CD1c-positive myeloid dendritic cell (primary cell): ENCODE measurements around the gene PTGER2.

Experiments used
- DNase-seq: peaks from one replicate; pipeline ENCODE4 v3.0.0-alpha.2; 2016; ENCODE audit errors: extremely low spot score

Gene PTGER2, protein sequence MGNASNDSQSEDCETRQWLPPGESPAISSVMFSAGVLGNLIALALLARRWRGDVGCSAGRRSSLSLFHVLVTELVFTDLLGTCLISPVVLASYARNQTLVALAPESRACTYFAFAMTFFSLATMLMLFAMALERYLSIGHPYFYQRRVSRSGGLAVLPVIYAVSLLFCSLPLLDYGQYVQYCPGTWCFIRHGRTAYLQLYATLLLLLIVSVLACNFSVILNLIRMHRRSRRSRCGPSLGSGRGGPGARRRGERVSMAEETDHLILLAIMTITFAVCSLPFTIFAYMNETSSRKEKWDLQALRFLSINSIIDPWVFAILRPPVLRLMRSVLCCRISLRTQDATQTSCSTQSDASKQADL

DNA sequence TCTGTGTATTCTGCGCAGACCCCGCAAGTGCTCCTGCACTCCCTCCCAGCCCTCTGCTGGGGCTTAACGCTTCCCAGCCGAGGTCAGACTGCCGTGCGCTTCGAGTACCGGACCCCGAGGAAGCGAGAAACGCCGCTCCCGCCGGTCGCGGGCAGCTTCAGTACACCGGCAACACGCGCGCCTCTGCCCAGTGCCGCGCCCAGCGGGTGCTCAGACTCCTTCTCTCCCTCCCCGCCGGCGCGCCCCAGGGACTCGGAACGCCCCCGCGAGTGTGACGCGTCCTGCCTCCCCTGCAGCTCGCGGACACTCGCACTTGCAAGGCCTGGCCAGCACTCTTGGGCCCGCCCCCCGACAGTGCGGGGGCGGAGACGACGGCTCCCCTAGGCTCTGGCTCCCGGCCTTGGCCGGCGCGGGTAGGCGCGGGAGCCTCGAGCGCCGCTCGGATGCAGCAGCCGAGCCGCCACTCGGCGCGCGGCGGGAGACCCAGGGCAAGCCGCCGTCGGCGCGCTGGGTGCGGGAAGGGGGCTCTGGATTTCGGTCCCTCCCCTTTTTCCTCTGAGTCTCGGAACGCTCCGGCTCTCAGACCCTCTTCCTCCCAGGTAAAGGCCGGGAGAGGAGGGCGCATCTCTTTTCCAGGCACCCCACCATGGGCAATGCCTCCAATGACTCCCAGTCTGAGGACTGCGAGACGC, at the start of gene PTGER2:
Gene PTGER2 (plus strand): TSS at position 410 of the 692 bp plus-strand sequence. CDS start 237 bp downstream, at position 647.
- peak; percentile 99 for DNase-seq

DNA sequence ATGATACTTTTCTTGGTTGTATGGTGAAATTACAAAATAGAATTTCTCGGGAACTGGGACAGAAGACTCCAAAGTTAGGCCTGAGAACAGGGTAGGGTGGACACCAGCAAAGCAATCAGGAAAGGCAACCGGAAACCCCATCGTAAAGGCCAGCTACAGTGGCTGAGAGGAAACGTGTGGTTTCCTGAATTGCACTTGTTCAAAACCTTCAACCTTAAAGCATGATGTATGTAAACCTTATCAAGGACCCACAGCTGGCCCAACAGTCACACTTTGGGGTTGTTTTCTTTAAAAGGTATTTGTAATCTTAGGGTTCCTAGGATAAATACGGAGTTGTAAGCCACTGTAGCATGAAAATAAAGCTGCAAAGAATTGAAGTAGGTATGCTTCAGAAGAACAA, 48.9 kb upstream of the PTGER2 start:
- DNase-seq: no peak

DNA sequence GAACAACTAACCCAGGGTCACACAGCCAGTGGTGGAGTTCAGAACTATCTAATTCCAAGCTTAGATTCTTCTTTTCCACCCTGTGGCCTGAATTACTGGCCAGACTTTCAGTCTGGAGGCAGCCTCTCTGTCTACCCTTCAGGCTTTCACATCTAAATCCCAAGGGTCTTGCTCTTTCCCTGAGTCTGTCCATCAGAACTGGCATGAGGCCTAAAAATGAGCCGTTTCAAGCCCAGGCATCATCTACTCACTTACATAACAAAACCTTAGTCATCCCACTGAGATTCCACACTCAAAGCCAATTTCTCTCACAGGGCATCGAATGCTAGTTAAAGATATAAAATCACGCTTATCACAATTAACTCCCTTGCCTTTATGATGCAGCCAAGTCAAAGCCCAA, 47.9 kb upstream of the PTGER2 start:
- DNase-seq: no peak

DNA sequence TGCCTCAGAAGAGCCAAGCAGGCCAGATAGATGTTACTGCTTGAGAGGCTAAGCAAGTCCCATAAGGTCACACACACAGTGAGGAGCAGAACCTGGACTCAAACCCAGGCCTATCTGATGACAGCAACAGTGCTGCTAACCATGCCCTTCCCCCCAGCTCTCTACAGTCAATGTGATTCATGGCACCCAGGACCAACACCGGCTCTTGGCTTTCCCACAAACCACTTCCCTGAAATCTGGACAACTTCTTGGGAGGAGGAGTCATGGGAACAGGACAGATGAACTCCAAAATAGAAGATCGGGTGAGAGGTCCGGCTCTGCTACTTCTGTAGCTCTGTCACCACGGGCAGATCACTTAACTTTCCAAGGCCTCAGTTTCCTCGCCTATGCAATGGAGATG, 47.3 kb upstream of the PTGER2 start:
- no peak for DNase-seq

DNA sequence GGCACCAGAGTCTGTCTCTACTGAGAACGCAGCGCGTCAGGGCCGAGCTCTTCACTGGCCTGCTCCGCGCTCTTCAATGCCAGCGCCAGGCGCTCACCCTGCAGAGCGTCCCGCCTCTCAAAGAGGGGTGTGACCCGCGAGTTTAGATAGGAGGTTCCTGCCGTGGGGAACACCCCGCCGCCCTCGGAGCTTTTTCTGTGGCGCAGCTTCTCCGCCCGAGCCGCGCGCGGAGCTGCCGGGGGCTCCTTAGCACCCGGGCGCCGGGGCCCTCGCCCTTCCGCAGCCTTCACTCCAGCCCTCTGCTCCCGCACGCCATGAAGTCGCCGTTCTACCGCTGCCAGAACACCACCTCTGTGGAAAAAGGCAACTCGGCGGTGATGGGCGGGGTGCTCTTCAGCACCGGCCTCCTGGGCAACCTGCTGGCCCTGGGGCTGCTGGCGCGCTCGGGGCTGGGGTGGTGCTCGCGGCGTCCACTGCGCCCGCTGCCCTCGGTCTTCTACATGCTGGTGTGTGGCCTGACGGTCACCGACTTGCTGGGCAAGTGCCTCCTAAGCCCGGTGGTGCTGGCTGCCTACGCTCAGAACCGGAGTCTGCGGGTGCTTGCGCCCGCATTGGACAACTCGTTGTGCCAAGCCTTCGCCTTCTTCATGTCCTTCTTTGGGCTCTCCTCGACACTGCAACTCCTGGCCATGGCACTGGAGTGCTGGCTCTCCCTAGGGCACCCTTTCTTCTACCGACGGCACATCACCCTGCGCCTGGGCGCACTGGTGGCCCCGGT, 46.4 kb upstream of the PTGER2 start, which contains the start of gene PTGDR:
Gene PTGDR (plus strand): TSS at position 198 of the 778 bp plus-strand sequence. CDS start 117 bp downstream, at position 315.
- peak; percentile 19 for DNase-seq

DNA sequence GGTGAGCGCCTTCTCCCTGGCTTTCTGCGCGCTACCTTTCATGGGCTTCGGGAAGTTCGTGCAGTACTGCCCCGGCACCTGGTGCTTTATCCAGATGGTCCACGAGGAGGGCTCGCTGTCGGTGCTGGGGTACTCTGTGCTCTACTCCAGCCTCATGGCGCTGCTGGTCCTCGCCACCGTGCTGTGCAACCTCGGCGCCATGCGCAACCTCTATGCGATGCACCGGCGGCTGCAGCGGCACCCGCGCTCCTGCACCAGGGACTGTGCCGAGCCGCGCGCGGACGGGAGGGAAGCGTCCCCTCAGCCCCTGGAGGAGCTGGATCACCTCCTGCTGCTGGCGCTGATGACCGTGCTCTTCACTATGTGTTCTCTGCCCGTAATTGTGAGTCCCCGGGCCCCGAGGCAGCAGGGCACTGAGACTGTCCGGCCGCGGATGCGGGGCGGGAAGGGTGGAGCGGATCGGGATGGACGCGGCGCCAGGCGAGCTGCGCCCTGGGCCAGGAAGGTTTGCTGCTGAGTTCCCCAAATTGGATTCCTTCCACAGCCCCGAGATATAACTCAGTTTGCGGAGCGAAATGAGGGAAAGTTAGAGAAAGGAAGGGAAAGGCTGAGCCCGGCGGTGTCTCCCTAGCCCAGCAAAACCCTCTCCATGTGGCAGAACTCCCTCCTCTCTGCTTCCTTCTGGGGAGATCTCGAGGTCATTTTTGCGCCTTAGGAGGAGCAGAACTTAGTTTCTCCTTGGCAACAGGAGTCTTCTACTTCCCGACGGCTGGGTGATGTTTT, 45.6 kb upstream of the PTGER2 start:
- DNase-seq: no peak

DNA sequence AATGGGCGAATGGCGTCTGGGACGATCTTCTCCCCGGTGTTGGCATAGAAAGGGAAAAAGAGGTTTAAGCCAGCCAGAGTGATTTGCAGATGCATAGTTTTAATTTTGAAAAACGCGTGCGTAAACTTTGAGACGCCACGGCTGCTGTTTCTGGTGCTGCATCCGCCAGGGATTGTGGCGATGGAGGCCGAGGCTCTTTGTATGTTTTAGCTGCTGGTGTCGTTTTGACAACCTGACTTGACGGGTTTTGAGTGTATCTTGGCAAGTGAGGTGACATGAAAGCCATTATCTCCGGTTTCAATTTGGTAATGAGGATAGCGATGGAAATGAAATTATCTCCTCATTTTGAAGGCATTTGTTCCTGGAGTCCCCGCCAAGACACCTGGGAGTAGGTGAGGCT, 45.0 kb upstream of the PTGER2 start:
- no peak for DNase-seq

DNA sequence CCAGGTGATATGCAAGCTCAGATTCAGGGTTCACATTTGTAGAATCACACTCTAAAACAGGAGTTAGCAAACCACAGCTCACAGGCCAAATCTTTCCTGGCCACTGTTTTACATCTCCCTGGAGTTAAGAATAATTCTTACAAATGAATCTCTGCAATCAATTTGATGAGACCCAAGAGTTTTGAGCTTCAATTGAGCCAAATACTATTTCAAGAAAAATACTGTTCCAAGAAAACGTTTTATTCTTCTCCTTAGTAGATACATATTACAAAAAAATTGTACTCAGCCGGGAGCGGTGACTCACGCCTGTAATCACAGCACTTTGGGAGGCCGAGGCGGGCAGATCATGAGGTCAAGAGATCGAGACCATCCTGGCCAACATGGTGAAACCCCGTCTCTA, 44.1 kb upstream of the PTGER2 start:
- DNase-seq: no peak

DNA sequence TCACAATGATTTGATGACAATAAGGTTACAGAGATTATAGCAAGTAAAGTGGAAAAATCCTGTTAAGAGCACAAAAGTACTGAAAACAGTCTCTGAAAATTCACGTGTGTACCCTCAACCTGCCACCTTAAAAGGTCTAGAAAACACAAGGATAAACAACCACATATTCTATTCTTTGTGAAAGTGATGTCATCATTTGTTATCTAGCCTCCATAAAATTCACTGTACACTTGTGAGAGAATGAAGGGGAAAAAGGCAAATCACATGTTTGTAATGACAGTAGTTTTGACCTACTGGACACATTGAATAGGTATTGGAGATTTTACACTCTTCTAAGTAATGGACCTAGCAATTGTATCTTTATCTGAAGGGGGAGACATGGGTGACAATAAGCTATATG, 42.6 kb upstream of the PTGER2 start:
- DNase-seq: no peak

DNA sequence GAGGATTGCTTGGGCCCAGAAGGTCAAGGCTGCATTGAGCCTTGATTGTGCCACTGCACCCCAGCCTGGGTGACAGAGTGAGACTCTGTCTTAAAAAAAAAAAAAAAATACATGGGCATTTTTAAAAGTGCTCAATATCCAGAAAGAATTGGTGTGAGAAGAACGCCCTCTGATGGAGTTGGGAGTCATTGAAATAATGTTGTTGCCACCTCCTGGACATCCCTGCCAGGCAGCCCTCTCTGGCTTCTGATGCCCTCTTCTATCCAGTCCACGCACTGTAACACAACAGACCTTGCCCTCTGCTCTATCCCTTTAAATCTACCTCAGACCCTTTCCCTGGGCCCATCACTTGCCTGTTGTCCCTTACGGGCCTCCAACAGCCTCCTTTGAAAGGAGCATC, 41.7 kb upstream of the PTGER2 start:
- DNase-seq: peak; percentile 11

DNA sequence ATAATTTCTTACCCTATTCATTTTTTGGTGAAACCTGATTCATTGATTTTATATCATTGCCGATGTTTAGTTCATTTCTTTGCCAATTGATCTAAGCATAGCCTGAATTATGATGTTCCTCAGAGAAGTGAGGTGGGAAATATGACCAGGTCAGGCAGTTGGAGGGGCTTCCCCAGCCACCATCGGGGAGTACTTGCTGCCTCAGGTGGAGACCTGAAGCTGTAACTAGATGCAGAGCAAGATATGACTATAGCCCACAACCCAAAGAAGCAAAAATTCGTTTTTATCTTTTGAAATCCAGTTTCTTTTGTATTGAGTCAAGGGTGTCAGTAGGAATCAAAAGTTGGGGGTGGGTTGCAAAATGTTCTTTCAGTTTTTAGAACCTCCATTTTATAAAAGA, 38.7 kb upstream of the PTGER2 start:
- DNase-seq: no peak

DNA sequence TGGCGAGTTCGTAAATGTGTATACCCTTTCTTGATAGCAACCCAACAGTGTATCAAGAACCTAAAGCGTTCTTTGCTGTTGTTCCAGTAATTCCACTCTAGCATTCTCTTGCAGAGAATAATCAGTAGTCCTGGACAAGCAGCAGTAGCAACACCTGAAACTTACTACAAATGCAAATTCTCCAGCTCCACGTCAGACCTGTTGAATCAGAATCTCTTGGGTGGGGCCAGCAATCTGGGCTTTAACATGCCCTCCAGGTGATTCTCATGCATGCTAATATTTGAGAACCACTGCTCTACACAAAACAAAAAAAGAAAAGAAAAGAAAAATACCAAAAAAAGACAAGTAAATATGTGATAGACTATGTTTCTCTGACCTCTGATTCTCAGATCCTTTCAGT, 36.6 kb upstream of the PTGER2 start:
- DNase-seq: no peak

DNA sequence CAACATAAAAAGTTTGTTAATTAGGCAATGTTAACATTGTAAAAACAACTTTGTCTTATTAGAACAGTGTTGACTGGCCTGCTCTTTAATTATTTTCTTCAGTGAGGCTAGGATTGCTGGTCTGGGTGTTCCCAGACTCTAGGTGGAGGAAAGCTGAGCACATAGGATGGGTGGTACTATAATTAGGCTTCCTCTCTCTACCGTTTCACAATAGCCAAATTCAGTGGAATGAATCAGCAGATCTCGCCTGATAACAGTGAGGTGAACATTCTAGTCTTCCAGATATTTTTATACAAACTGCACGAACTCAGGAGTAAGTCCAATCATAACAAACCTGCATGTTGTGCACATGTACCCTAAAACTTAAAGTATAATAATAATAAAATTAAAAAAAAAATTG, 34.7 kb upstream of the PTGER2 start:
- peak; percentile 9 for DNase-seq

DNA sequence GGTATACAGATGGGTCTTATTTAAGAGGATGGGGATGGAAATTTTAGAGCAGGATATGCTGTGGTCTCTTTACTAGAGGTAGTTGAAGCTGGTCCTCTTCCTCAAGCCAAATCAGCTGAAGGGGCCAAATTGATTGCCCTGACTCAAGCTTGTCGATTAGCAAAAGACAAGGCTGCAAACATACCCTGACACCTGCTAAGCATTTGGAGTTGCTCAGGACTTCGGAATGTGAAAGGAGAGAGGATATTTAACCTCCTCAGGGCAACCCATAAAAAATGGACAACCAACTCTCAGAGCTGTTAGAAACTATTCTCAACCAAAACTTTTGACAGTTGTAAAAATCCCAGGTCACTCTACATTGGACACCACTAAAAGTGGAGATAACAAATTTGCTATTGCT, 31.0 kb upstream of the PTGER2 start:
- DNase-seq: no peak

DNA sequence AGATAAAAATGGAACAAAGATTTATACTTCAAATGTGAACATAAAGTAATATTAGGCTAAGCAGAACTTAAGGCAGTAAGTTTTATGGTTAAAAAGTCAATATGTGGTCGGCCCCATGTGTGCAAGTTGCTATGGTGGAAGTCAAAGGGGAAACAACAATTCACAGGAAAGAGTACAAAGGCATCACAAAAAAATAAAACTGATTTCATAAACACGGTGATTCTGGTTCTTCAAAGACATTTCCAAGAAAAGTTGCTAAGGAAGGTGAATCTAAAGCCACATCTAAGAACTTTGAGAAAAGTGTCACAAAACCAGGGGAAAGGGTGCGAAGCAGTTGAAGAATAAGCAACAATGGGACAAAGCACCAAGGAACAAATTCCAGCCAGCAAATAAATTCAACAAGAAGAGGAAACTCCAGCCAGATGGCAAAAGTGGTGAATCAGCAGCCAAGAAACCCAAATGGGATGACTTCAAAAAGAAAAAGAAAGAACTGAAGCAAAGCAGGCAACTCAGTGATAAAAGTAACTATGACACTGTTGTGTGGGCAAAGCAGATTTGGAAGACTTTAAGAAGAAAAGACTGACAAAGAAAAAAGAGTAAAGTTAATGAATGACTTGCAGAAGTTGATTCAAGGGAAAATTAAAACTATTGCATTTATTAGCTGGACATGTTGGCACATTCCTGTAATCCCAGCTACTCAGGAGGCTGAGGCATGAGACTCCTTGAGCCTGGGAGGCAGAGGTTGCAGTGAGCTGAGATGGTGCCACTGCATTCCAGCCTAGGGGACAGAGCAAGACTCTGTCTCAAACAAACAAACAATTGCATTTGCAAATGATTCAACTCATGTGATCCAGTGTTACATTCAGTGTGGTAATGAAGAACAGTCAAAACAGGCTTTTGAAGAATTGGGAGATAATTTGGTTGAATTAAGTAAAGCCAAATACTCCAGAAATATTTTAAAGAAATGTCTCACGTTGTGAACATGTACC, 27.2 kb upstream of the PTGER2 start:
- peak; percentile 25 for DNase-seq

DNA sequence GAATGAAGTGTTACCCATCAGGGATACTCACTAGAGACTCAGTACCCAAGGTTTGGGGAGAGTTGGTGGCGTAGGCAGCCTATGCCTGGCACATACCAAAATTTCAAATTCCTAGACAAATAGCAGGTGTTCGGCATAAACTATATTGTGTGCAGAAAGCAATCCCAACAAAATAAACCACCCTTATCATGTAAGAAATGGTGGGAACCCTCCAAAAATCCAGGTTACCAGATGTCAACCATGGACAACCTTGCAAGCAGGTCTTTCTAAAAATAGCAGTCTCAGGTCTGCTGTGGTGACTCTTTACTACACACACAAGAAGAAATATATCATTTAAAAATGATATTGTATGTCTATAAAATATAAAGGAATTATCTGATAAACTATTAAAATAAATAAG, 17.7 kb upstream of the PTGER2 start:
- DNase-seq: no peak

DNA sequence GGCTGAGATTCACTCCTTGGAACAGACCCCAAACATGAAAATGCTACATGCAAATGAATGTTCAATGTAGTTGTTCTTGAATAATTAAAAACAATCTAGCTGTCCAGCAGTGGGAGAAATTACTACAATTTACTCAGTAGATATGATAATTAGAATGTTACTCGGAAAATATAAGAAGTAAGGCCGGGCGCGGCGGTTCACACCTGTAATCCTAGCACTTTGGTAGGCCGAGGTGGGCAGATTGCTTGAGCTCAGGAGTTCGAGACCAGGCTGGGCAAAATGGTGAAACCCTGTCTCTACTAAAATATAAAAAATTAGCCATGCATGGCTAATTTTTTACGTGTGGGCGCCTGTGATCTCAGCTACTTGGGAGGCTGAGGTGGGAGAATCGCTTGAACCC, 15.3 kb upstream of the PTGER2 start:
- no peak for DNase-seq

DNA sequence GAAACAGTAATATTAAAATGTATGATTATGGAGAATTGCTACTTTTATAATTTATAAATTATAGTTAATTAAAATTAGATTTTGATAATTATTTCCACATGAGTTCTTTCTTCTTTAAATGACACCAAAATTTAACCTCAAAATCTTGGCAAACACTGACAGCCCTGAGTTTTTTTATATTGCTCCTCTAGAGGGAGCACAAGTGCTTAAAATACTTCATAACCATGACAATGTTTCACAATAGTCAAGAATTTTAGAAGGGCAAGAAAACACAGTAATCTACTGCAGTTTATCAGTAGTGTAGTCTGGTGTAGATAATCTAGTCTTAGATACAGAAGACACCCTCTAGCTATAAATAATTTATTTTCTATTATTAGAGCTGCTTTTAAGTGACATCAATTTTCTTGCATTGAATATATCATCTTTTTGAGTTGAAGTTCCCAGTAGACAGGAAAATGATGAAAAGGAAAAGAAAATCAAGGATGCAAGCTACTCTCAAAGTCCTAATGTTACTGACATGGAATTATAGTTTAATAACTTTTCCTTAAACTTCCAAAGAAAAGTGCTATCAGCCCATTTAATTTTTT, 14.3 kb upstream of the PTGER2 start:
- peak; percentile 81 for DNase-seq

DNA sequence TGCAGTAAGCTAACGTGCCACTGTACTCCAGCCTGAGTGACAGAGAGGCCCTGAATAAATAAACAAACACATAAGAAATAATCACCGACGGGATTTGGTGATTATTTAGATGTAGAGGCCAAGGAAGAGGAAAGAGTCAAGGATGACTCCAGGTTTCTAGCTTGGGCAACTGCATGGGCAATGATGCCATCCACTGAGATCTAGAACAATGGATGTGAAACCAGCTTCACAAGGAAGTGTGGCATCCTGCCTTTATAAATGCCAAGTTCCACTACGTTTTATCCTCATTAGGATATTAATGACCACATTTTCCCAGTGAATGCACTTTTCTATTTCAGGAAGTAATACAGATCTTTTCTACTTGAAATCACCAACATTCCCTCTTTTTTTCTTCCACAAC, 10.9 kb upstream of the PTGER2 start:
- peak; percentile 56 for DNase-seq

DNA sequence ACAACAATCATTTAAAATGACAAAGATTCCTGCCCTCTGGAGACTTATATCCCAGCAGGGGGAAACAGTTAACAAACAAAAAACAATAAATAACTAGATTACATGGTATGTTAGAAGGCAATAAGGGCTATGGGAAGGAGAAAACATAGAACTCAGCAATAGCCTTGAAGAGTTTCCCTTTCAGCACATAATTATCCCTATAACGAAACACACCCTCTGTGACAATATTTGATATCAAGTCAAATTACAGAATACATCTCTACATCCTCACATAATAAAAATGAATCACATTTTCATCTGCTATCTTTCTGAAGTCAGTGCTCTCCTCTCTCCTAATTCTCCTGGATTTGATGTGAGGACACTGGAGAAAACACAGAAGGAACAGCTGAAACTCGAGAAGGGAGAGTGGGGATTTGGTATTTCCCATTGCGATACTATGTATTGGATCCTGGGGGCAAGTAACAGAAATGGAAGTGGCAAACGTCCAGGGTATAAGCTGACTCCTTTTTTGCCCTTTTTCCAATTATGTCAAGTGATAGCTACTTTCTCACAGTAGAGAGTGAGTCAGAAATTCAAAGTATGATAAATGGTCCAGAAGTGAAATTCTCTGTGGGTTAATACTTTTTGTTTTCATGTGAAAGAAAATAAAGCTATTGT, 9.7 kb upstream of the PTGER2 start:
- no peak for DNase-seq
